ENCODE results near the gene SPEN. TPM values are rescaled to one million over a fixed set of nuclear protein-coding genes. Genes with fewer than 3 reads are reported as not detected.

Gene SPEN
- total and polyA plus RNA-seq, 2 of the 13 experiments (the other 11 are each of a cell fraction or from before 2014, with no cell fraction given) = 4.8 to 14.0 TPM

GRCh38 chr1:15802234-15802965 lies 45.1 kb upstream of the SPEN start (continued):
- TF ChIP-seq IKZF4 (CRISPR knock-in tag; IDR thresholded peaks at IDR 0.05; ENCODE audit: borderline replicate concordance, low read depth, not compliant biosample characterization) = peak; percentile 58
- no peak for TF ChIP-seq ATF7 (IDR thresholded peaks at IDR 0.05)
- 0 out of 2 replicates have a peak, but pooled peaks have one; percentile 31 for TF ChIP-seq ATF7 (CRISPR knock-in tag; IDR thresholded peaks at IDR 0.05)
- 0 out of 2 replicates have a peak, but pooled peaks have one; percentile 21 for TF ChIP-seq ZNF614 (CRISPR knock-in tag; IDR thresholded peaks at IDR 0.05; ENCODE audit: borderline replicate concordance)
- 0 out of 2 replicates have a peak, but pooled peaks have one; percentile 64 for TF ChIP-seq DPF2 (CRISPR knock-in tag; IDR thresholded peaks at IDR 0.05; ENCODE audit: borderline replicate concordance, low read depth)
- 0 out of 2 replicates have a peak, but pooled peaks have one; percentile 14 for TF ChIP-seq ZMAT3 (CRISPR knock-in tag; conservative IDR thresholded peaks at IDR 0.05)
- peak; percentile 74 for TF ChIP-seq ONECUT2 (CRISPR knock-in tag; IDR thresholded peaks at IDR 0.05)
- TF ChIP-seq ZNF337 (CRISPR knock-in tag; IDR thresholded peaks at IDR 0.05; ENCODE audit: borderline replicate concordance, low read depth) = no peak
- TF ChIP-seq SNAPC4 (CRISPR knock-in tag; IDR thresholded peaks at IDR 0.05) = 0 out of 2 replicates have a peak, but pooled peaks have one; percentile 25
- peak; percentile 42; the same call in 1 of the 2 replicates for TF ChIP-seq HOXA3 (CRISPR knock-in tag; IDR thresholded peaks at IDR 0.05)
- TF ChIP-seq ZBTB39 (CRISPR knock-in tag; IDR thresholded peaks at IDR 0.05) = peak; percentile 62; the same call in 1 of the 2 replicates
- TF ChIP-seq NR2F6 (IDR thresholded peaks at IDR 0.05) = no peak; the same call in none of the 2 replicates
- peak; percentile 60; the same call in 1 of the 2 replicates for TF ChIP-seq NR2F6 (CRISPR knock-in tag; IDR thresholded peaks at IDR 0.05)
- no peak for TF ChIP-seq ZNF441 (CRISPR knock-in tag; IDR thresholded peaks at IDR 0.05; ENCODE audit: borderline replicate concordance)
- peak; percentile 58; the same call in 1 of the 2 replicates for TF ChIP-seq ELF3 (CRISPR knock-in tag; IDR thresholded peaks at IDR 0.05)
- TF ChIP-seq RARA (CRISPR knock-in tag; IDR thresholded peaks at IDR 0.05) = peak; percentile 75
- peak; percentile 67 for TF ChIP-seq PHF21A (CRISPR knock-in tag; IDR thresholded peaks at IDR 0.05)
- TF ChIP-seq SP5 (CRISPR knock-in tag; IDR thresholded peaks at IDR 0.05; ENCODE audit: borderline replicate concordance, low read depth) = peak; percentile 75
- TF ChIP-seq HMGXB4 (CRISPR knock-in tag; IDR thresholded peaks at IDR 0.05; ENCODE audit: borderline replicate concordance in 1 of 2, low read depth in 1 of 2) = 0 out of 4 replicates have a peak, but pooled peaks have one; percentile 23 to 33
